ENCODE measurements around the gene MRPL55. TPM values are rescaled to one million over a fixed set of nuclear protein-coding genes. Genes with fewer than 3 reads are reported as not detected.

The MRPL55 gene
- total and polyA plus RNA-seq, 2 of the 13 experiments (the other 11 are each of a cell fraction or from before 2014, with no cell fraction given), result 58.6 to 92.9 TPM

- DNase-seq (ENCODE audit: low spot score) (no peak), FAIRE-seq (no peak), ATAC-seq (no peak)
- BruUV-seq (replicated peaks), result no TSS peak
- Histone ChIP-seq H3K79me2 (ENCODE audit: insufficient read depth, low read length) (peaks cover 7% of the 10 kb centered on the region), H3K4me2 (ENCODE audit: low read depth, low read length) (no peak overlapping the region), H3K27me3 (ENCODE audit: control insufficient read depth in 1 of 2, insufficient read depth in 2 of 2, low read length in 2 of 2) (peaks cover 9 to 23% of the 10 kb centered on the region in 2 experiments; a peak in 3 of 5 replicates), H3K4me1 (ENCODE audit: insufficient read depth, low read length) (peaks cover 7% of the 10 kb centered on the region), H3K9ac (ENCODE audit: insufficient read depth, low read depth, low read length) (no peak overlapping the region), H3K36me3 (replicated peaks in 1 of 2; ENCODE audit: control insufficient read depth in 1 of 2, insufficient read depth in 2 of 2, low read length in 2 of 2) (no peaks in the 10 kb centered on the region), H4K20me1 (ENCODE audit: insufficient read depth, low read length) (no peaks in the 10 kb centered on the region; the same call in 1 of the 2 replicates), H2AFZ (ENCODE audit: low read length) (no peak overlapping the region), H3K9me3 (ENCODE audit: low read length) (no peaks in the 10 kb centered on the region), H3K27ac (ENCODE audit: extremely low read length, insufficient read depth, low read length) (no peak overlapping the region), H3K4me3 (replicated peaks in 1 of 3; ENCODE audit: insufficient read depth in 1 of 3, low read depth in 2 of 3, low read length in 3 of 3) (no peak overlapping the region)
- TF ChIP-seq HNRNPH1 (optimal IDR thresholded peaks at IDR 0.05; ENCODE audit: low read depth, low read length), result no peak
- TF ChIP-seq MAX (IDR thresholded peaks at IDR 0.05), result no peak
- TF ChIP-seq ZNF770 (CRISPR knock-in tag; IDR thresholded peaks at IDR 0.05), result peak; percentile 25; the same call in 1 of the 2 replicates
- 17% methylated on average over 3 of the region's 9 CpGs for WGBS (ENCODE audit: low lambda C conversion rate)
- ChIA-PET POLR2A (no interaction called here), CTCF (ENCODE audit: low intra/inter-chr PET ratio, low total read pairs) (no interaction called here)
- in situ Hi-C loops (cut with HindIII; ENCODE audit: extremely low pct_ligation_motif_present, low pct_unique_long_range_greater_than_20kb), result loop anchor here (5.0 kb wide), 1 partner anchor 75 kb away; no protein-coding TSS in a partner anchor
- intact Hi-C loops (cut with micrococcal nuclease; ENCODE audit: unreplicated experiment), result no loop called here
These were observed 32.2 kb downstream of the MRPL55 start for GRCh38 chr1:228076796-228077430.

- no peak for DNase-seq (ENCODE audit: low spot score)
- Histone ChIP-seq H3K4me1 (ENCODE audit: insufficient read depth, low read length) (no peaks in the 10 kb centered on the region; the same call in 1 of the 2 replicates), H3K9me3 (ENCODE audit: low read length) (no peaks in the 10 kb centered on the region), H2AFZ (ENCODE audit: low read length) (no peak overlapping the region), H3K27ac (ENCODE audit: extremely low read length, insufficient read depth, low read length) (no peak overlapping the region), H3K36me3 (replicated peaks in 1 of 2; ENCODE audit: control insufficient read depth in 1 of 2, insufficient read depth in 2 of 2, low read length in 2 of 2) (no peaks in the 10 kb centered on the region), H3K79me2 (ENCODE audit: insufficient read depth, low read length) (no peaks in the 10 kb centered on the region), H3K4me2 (ENCODE audit: low read depth, low read length) (no peak overlapping the region), H3K27me3 (ENCODE audit: control insufficient read depth in 1 of 2, insufficient read depth in 2 of 2, low read length in 2 of 2) (peaks cover 9 to 23% of the 10 kb centered on the region in 2 experiments; a peak in 3 of 5 replicates), H4K20me1 (ENCODE audit: insufficient read depth, low read length) (no peaks in the 10 kb centered on the region; the same call in 1 of the 2 replicates), H3K4me3 (replicated peaks in 1 of 3; ENCODE audit: insufficient read depth in 1 of 3, low read depth in 2 of 3, low read length in 3 of 3) (no peak overlapping the region), H3K9ac (ENCODE audit: insufficient read depth, low read depth, low read length) (no peak overlapping the region)
- BruUV-seq (replicated peaks), result no TSS peak
- CTCF ChIA-PET (ENCODE audit: low intra/inter-chr PET ratio, low total read pairs), result no interaction called here
- no peak for ATAC-seq
- FAIRE-seq, result no peak
- no peak for TF ChIP-seq HDAC6 (IDR thresholded peaks at IDR 0.05; ENCODE audit: low read depth, low read length)
- TF ChIP-seq ZNF234 (CRISPR knock-in tag; conservative IDR thresholded peaks at IDR 0.05), result no peak
- TF ChIP-seq ZNF766 (CRISPR knock-in tag; IDR thresholded peaks at IDR 0.05; ENCODE audit: borderline replicate concordance), result no peak
- TF ChIP-seq ESRRA (CRISPR knock-in tag; IDR thresholded peaks at IDR 0.05; ENCODE audit: low read depth), result no peak
- no peak for TF ChIP-seq ZNF691 (CRISPR knock-in tag; IDR thresholded peaks at IDR 0.05; ENCODE audit: borderline replicate concordance, low read depth)
- TF ChIP-seq HNRNPK (IDR thresholded peaks at IDR 0.05; ENCODE audit: low read depth, low read length, poor library complexity, severe bottlenecking), result no peak
- TF ChIP-seq KDM3A (CRISPR knock-in tag; IDR thresholded peaks at IDR 0.05; ENCODE audit: low read depth), result no peak
- no peak for TF ChIP-seq ZNF383 (CRISPR knock-in tag; IDR thresholded peaks at IDR 0.05; ENCODE audit: borderline replicate concordance)
- 10% methylated on average over 2 of the region's 9 CpGs for WGBS (ENCODE audit: low lambda C conversion rate)
- in situ Hi-C loops (cut with HindIII; ENCODE audit: extremely low pct_ligation_motif_present, low pct_unique_long_range_greater_than_20kb) (loop anchor here (5.0 kb wide), 1 partner anchor 74 kb away; no protein-coding TSS in a partner anchor), intact Hi-C loops (cut with micrococcal nuclease; ENCODE audit: unreplicated experiment) (no loop called here)
- POLR2A ChIA-PET, result no interaction called here
These were observed 33.3 kb downstream of the MRPL55 start for GRCh38 chr1:228075801-228076271.

Measured in HepG2 (cell line).